ENCODE data around the gene IL1R2.

The IL1R2 gene

DNA sequence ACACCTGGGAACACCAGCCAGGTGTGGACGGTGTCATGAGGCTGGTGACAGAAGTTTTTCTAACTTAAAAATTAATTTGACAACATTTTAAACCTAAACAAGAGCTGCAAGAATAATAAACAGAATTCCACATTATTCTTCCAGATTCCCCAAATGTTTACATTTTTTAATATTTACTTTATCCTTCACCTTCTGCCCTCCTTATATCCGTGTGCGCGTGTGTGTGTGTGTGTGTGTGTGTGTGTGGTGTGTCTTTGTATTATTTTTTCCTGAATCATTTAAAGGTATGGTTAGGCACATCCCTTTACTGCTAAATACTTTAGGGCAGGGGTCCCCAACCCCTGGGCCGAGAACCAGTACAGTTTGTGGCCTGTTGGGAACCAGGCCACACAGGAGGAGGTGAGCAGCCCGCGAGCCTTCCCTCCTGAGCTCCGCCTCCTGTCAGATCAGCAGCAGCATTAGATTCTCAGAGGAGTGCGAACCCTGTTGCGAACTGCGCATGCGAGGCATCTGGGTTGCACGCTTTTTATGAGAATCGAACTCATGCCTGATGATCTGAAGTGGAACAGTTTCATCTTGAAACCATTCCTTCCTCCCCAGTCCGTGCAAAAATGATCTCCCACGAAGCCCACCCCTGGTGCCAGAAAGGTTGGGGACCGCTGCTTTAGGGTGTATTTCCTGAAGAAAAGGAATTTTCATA, 16.4 kb upstream of the IL1R2 start:
- DNase-seq = no peak

DNA sequence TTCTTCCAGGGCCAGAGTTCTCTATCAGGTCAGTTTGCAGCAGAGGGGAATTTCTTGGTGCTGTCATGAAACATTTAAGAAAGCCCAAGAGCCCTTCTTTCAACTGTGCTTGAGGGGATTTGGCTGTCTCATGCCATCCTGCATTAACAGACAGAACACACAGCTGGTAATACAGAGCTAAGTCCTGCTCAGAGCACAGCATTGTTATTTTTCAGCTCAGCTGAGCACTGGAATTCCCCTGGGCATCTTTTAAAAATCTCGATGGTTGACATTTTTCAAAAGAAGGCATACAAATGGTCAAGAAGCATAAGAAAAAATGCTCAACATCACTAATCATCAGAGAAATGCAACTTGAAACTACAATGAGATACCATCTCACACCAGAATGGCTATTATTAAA, 14.9 kb upstream of the IL1R2 start:
- no peak for DNase-seq

DNA sequence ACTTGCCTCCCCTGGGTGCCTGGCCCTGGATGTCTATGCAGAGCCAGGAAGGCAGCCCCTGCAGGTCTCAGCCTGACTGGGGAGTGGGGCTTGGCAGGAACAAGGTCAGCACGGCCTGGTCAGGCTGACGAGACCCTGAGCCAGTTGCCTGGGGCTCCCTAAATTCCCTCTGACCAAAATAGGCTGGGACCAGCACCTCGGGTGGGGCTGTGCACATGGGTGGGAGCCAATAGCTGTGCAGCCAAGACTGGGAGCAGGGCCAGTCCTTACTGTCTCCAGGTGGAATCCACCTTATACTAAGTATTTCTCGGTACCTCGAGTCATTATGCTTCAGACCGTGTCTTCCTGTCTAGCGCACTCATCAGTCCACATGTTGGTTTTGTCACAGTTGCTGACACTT, 11.4 kb upstream of the IL1R2 start:
- no peak for DNase-seq

DNA sequence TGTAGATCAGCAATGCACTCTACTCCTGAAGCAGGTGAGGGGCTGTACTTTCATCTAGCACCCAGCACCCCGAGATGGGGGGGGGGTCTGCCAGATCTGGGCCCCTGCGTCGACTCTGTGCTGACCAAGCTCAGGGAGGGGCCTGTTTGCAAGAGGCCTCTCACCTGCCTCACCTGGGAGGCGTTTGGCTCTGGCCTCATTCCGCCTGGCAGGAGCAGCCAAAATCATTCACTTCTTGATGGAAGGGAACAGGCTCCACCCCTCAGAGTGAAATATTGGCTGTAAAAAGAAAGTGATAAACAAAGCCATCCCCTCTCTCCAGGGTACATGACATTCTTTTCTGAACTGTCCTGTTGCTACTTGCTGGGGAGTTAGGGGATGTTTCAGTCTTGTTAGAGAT, 10.7 kb upstream of the IL1R2 start:
- no peak for DNase-seq

DNA sequence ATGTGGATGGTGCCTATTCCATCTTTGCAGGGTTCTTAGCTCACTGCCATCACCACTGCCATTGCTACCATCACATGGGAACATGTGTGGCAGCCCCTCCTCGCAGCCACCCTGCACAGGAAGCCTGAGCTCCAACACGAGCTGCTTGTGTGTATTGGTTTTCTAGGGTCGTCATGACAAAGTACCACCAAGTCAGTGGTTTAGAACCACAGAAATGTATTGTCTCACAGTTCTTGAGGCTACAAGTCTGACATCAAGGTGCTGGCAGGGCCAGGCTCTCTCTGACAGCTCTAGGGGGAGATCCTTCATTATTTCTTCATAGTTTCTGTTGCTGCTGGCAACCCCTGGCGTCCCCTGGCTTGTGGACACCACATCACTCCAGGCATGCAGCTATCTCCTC, 10.3 kb upstream of the IL1R2 start:
- no peak for DNase-seq

DNA sequence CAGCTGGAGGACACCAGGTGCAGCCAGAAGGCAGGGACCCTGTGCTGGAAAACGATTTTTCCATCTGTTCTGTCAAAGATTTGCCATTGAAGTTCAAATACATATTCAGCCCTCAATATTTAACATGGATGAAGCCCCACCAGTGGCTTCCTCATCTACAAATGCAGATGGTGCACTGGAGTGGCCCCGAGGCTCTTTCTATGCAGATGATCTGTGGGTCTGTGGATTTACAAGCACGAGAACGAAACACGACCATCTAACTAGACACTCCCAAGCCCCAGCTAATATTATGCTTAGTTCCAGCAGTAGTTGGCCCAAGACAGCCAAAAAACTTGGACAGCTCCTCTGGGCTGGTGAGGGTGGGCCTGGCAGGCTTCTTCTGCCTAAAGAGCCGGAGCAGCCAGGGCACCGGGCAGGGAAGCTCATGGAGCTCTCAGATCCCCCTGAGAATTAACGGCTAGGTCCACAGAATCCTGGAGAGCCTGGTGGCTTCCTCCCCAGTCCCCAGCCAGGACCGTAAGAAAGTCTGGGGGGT, 9.2 kb upstream of the IL1R2 start:
- DNase-seq = no peak

DNA sequence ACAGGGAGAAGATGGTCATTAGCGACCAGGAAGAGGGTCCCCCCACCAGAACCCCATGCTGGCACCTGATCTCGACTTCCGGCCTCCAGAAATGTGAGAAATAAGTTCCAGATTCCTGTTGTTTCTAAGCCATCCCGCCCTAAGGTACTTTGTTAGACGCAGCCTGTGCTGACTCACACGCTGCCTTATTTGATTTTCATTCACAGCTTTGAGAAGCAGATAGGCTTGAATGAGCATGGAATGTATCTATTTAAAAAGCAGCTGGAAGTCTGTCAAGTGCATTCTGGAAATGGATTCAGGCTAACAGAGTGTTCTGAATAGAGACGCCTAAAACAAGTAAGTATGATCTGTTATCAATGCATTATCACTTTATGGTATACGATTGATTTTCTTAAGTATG, 8.3 kb upstream of the IL1R2 start:
- DNase-seq = no peak

DNA sequence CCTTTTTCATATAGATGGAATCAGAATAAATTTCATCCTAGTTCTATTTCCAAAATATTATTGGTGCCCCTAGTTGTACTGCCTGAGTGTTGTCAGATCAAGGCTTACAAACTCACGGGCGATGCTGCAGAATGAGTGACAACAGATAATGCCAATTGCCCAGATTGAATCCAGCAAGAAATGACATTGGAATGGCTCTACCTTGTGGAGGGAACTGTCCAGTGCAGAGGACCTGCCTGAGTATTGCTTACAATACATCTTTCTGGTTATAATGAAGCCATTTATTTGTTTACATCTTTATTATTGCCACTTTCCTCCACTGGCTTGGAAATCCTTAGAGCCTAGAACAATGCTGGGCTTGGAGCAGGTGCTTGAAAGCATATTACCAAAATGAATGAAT, 7.8 kb upstream of the IL1R2 start:
- peak; percentile 12 for DNase-seq

DNA sequence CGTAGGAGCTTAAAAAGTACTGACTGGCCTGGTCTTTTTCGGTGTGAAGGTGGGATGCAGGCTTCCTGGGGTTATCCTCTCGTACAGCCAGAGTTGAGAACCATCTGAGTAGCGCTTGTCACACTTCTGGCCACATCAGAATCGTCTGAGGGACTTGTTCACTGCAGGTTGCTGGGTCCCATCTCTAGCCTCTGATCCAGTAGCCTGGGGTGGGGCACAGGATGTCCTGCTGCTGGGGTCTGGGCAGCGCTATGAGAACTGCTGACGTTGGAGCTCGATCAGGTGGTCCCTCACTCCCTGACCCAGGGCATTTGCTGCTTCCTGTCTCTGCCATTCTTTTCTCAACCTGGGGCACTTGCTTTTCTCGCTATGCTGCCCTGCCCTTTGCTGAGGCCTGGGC, 7.1 kb upstream of the IL1R2 start:
- DNase-seq = no peak

DNA sequence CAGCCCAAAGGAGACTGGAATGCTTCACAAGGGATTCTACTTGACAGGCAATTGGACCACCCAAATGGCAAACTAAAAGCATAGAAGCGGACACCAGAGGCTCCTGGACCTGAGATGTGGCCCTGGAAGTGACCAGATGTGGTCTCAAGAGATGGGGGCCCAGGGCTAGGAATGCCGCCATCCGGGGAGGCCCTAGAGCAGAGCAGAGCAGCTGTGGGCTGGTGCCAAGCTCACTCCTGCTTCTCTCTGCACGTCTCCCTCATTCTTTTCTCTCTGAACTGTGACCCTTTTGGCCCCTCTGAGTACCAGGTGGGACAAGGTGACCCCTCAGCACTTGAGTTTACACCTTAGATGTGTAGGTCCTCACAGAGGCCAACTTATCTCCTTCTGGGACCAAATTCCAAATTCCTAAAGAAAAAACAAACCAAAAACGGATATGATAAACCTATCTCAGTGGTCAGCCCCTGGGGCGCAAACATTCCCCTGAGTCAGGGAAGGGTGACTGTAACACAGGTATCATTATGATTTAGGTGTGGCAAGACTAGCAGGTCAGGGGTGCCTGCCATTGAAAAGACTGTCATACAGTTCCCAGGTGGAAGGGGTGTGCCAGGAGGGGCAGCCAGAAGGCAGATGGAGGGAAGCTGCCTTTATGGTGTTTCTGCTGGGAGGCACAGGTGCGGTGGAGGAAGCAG, 6.5 kb upstream of the IL1R2 start:
- no peak for DNase-seq

DNA sequence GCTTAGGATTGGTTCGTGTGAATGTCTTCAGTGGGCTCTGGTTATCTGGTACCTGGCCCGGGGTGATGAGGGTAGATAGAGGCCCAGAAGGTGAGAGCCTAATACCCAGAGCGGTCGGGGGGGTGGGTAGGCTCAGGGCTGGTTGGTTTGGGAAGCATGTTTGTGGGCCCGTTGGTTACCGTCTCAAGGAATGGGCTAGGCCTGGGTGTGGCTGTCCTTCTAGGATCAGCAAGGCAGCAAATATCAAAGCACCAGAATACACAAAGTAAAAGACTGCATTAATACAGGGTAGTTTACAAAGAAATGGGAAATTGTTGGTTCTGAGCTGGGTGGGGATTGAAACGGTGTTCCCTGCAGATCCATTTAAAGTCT, 6.0 kb upstream of the IL1R2 start:
- no peak for DNase-seq

DNA sequence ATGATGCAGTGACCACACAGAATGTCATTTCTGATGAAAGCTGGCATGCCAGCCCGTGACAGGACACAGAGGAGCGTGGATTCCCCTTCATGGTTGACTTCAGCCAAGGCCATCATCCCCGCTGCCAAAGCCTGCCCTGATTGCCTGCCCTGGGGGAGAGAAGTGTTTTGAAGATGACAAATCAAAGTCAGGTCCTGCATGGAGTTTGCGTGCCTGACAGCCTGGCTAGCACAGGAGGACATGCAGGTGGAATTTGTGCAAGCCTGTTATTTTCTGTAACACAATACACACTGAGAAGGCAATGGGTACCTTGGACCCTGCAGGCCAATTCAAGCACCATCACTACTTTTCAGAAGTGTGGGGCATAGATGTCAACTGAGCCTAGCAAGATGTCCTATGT, 5.4 kb upstream of the IL1R2 start:
- no peak for DNase-seq

DNA sequence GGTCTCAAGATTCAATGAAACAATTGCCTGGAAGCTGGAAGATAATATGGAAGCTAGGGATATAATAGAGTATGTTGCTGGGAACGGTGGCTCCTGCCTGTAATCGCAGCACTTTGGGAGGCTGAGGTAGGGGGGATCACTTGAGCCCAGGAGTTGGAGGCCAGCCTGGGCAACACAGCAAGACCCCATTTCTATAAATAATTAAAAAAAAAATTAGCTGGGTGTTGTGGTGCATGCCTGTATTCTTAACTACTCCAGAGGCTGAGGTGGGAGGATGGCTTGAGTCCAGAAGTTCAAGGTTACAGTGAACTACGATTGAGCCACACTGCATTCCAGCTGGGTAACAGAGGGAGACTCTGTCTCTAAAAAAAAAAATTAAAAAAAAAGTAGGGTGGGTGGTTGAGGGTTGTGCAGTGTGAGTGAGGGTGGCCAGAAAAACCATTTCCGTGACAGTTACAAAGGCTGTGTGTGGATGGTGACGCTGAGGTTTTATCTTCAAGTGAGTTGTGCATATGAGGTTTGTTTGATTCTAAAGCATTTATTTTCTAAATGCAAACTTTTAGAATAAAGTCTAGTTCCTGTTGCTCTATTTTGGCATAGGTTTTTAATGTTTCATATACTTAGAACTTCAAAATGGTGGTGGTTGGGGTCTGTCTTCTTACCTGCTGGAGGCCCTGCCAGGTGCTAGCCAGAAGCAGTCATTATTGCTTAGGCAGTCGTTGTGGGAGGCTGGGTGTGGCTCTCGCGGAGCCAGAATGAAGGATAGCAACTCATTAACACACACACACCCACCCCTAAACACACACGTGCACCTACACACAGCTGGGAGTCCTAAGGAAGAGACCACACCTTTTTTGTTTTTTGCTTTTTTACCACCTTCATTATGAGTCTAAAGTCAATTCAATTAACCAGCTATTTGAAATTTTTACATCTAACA, 4.7 kb upstream of the IL1R2 start:
- no peak for DNase-seq

DNA sequence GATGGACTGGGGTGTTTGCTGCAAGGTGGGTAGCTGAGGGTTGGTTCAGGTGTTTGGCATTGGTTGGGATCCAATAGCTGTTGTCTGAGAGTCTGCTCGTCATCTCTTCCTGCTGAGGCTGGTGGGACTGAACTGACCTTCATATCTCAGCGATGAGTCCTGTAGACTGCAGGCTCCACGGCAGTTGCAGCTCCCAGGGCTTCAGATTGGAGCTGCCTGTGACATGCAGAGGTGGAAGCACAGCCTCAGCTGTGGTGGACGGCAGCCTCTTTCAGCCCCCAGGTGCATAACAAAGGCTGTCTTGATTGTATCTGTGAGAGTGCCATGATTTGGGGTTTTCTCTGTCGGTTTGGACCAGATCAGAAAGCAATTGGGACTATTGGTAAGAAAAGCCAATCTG, 3.9 kb upstream of the IL1R2 start:
- DNase-seq = no peak

DNA sequence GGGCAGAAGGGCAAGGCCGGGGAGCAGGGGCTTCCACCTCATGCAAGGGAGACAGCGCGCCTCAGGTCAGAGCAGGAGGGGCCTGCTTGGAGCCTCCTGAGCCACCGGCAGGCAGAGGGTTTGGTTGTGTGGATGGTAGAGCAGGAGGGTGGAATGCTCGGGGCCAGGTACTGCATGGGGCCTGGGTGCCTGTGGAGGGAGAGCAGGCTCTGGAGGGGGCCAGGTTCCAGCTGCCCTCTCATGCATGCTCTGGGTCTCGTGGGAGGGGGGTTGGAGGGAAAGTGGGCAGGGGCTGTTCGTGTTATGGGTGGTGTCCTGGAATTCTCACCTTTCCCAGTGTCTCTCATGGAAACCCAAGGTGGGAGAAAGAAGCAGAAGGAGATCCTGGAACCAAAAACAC, 3.2 kb upstream of the IL1R2 start:
- DNase-seq = no peak

DNA sequence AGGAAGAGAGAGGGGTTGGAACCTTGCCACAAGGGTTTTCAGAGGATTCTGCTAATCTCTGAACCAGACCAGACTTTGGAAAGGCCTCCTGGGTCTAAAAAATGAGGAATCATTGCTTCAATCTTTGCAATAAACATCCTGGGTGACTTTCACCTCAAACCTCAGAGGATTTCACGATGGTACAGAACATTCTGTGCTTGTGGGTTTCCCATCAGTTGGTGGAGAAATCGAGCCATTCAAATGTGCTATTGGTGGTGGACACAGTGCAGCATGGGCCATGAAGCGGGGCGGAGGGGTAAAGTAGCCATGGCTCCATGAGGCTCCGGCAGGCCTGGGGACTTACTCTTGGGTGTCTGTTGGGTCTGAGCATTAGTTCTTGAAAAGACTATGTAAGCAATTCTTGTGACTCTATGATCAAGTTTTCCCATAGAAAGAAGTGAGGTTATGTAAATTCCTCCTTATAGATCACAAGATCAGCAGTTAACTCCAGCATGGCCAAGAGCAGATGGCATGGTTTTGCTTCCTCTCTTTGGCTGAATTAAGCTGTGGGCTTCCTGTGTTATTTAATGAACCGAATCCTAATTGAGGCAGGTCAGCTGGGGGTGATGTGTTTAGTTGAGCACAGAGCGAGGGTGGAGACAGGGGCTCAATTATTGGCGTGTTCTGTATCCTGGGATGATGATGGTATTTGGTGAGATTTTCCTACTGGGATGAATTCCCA, 1.9 kb upstream of the IL1R2 start:
- DNase-seq = no peak

DNA sequence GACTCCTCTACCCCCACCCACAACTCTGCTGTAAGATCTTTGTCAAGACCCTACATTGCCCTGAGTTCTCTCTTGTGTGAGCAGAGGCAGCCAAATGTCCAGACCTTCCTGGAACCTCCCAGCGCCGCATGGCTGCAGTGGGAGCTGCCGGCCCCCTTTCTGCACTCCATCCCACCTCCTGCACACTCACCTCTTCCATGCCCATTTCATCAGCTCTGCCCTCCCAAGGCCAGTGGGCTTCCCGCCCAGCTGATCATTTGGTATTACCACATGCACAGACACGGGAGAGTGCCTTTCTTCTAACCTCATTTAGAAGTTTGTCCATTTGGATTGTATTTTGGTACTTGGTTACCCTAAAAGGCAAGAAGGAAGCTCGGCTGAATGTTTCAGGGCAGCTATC, 2.0 kb downstream of the IL1R2 start:
- DNase-seq = no peak

DNA sequence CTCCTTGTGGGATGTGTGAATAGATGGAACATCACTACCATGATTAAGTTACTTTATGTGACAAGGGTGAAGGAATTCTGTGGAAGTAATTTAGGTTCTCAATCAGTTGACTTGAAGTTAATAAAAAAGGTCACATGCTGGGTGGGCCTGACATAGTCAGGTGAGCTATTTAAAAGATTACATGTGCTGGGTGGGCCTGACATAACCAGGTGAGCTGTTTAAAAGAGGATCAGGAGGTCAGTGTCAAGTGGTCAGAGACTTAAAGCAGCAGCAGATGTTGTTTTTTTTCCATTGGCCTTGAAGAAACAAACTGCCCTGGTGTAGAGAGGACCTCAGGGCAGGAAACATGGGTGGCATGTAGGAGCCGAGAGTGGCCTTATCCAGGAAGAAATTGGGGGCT, 3.3 kb downstream of the IL1R2 start:
- DNase-seq = no peak

DNA sequence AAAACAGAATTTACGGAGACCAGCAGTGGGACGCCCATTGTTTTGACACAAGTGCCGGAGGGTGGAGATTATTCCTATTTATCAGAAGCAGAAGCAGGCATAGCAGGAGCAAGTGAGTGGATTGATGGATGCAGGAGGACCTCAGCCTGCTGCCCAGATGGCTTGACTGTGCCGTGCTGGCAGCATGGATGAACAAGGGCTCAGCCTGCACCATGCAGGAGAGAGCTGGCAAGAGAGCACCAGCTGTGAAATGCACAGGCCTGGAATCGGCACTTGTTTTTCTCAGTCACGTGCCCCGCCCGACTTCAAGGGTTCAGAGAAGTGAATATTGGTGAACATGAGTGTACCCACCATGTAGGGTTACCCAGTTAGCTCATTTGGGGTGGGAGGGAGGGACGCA, 4.0 kb downstream of the IL1R2 start:
- no peak for DNase-seq

DNA sequence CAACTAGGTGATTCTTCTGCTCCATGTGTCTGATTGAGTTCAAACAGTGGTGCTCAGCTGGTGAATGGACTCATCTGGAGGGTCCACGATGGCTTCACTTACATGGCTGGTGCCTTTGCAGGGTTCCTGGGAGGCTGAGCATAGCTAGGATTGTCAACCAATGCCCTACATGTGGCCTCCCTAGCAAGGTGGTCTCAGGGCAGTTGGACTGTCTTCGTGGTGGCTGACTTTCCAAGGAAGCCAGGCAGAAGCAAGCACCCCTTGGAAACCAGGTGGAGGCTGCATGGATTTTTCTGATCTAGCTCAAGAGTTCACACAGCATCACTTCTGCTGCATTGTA, 6.8 kb downstream of the IL1R2 start:
- no peak for DNase-seq

DNA sequence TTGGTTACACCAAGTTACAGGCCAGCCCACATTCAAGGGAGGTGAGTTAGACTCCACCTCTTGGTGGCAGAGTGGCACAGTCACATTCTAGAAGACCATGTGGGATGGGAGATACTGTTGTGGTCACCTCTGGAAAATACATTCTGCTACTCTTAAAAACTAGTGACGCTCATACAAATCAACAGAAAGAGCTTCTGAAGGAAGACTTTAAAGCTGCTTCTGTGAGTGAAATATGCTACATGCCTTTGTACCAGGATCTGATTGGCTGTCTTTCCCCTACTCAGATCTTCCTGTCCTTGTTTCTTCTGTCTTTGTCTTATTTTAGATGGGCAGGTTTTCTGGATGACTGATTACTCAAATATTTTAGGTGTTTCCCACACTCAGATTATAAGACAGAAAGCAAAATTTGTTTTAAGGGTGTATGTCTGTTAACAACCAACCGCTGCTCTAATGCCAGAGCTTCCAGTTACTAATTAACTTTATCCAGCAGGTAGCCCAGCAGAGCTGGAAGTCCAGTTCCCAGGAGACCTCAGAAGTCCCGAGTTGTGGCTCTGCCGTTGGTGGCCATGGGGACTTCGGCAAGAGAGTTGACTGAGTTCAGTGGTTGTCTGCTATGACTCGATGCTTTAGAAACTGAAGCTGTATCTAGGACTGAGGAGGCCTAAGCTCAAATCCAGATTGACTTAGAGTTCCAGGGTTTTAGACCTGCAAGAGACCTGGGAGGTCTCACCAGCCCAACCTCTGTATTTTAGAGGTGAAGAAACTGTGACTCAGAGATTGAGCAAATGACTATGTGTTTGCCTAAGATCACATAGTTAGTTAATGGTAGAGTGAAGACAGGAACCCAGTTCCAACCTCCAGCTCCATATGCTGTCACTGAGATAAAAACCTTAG, 7.4 kb downstream of the IL1R2 start:
- DNase-seq = no peak

DNA sequence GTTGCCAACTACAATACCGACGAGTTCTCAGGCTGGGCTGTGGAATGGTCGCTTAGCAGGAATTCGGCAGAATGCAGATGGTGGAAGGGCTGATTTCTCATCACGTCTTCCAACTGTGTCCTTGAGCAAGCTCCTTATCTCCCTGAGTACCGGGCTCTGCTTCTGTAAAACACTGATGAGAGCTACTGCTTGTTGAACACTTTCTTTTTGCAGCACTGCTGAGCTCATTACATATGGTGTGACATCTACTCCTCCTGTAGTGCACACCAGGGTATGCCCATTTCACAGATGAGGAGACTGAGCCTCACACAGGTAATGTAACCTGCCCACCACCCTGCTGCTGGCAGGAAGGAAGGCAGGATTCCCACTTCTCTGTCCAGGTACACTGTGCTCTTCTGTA, 8.3 kb downstream of the IL1R2 start:
- no peak for DNase-seq
